ENCODE measurements around the gene RIN3.

DNA sequence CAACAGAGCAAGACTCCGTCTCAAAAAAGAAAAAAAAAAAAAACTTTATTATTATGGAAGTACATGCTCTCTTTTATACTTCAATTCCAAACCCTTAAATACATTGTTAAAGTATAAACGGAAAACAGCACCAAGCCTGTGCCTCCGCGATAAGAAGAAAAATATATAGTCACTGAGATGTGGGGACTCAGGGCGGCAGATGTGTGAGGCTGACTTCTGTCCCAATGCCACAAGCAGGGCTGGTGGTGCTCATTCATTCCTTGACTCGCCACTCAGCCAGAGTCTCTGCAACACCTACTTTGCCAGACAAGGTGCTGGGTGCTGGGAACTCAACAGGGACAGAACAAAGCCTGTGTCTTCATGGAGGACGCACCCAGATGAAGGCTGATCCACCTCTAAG lies 221.0 kb downstream of the RIN3 start:
- TF ChIP-seq, protein P1, sequence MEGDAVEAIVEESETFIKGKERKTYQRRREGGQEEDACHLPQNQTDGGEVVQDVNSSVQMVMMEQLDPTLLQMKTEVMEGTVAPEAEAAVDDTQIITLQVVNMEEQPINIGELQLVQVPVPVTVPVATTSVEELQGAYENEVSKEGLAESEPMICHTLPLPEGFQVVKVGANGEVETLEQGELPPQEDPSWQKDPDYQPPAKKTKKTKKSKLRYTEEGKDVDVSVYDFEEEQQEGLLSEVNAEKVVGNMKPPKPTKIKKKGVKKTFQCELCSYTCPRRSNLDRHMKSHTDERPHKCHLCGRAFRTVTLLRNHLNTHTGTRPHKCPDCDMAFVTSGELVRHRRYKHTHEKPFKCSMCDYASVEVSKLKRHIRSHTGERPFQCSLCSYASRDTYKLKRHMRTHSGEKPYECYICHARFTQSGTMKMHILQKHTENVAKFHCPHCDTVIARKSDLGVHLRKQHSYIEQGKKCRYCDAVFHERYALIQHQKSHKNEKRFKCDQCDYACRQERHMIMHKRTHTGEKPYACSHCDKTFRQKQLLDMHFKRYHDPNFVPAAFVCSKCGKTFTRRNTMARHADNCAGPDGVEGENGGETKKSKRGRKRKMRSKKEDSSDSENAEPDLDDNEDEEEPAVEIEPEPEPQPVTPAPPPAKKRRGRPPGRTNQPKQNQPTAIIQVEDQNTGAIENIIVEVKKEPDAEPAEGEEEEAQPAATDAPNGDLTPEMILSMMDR (IDR thresholded peaks at IDR 0.05) = no peak
- TF ChIP-seq ZFX (IDR thresholded peaks at IDR 0.05; ENCODE audit: borderline replicate concordance) = no peak
